HG02759 (cell line): ENCODE results near the gene SETBP1.

ENCODE experiments used
- ATAC-seq: cut with Tn5 transposase; IDR thresholded peaks from one replicate; pipeline ENCODE4 v1.9.1; 2021; ENCODE audit warnings: mild to moderate bottlenecking, moderate library complexity; ENCODE audit not compliant: unreplicated experiment

SETBP1 gene

DNA sequence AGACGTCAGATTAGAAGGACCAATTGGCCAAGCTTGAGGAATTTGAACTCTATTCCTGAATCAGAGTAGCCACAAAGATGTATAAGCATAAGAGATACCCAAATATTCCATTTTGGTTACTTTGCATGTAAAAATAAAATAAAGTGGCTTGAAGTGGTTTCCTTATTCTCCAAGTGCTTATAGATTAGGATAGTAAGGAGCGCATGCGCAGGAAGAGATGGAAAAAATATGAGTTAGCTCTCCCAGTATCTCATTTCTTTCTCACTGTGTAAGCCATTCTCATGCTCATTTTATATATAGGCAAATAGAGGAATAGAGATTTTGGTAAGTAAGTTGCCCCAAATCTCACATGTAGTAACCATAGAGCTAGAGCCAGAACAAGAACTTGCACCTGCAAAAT, 241.3 kb downstream of the SETBP1 start:
- no peak for ATAC-seq

GRCh38 chr18:44922968-44923367, 242.3 kb downstream of the SETBP1 start:
- ATAC-seq, result no peak

- no peak for ATAC-seq
Measured at GRCh38 chr18:44924785-44925499, 244.3 kb downstream of the SETBP1 start.

- no peak for ATAC-seq
Measured at GRCh38 chr18:44927127-44927849, 246.6 kb downstream of the SETBP1 start.

DNA sequence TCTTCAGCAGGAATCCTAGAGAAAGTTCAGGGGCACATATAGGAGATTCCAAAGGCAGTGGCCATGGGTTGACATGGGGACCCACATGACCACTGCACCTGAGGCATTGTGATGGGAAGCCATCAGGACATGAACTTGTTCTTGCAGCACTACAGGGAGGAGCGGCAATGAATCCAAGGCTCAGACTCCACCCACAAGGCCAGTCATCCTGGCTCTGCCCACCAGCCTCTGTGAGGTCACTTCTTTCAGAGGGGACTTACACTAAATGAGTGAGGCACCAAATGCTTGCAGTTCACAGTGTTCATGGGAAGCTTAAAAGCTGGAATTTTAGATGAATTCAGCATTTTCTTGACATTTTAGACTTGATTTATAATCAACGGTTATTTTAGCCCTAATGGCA, 254.2 kb downstream of the SETBP1 start:
- ATAC-seq, result no peak

GRCh38 chr18:44935455-44935854, 254.8 kb downstream of the SETBP1 start:
- ATAC-seq, result no peak

- ATAC-seq, result no peak
Measured at GRCh38 chr18:44936485-44936884, 255.8 kb downstream of the SETBP1 start.

GRCh38 chr18:44937960-44938719, 257.5 kb downstream of the SETBP1 start:
- ATAC-seq, result no peak

- ATAC-seq, result no peak
Measured at GRCh38 chr18:44938720-44939665, 258.3 kb downstream of the SETBP1 start.

GRCh38 chr18:44941516-44941915, 260.8 kb downstream of the SETBP1 start:
- no peak for ATAC-seq

- ATAC-seq, result no peak
Measured at GRCh38 chr18:44942073-44942472, 261.4 kb downstream of the SETBP1 start.

DNA sequence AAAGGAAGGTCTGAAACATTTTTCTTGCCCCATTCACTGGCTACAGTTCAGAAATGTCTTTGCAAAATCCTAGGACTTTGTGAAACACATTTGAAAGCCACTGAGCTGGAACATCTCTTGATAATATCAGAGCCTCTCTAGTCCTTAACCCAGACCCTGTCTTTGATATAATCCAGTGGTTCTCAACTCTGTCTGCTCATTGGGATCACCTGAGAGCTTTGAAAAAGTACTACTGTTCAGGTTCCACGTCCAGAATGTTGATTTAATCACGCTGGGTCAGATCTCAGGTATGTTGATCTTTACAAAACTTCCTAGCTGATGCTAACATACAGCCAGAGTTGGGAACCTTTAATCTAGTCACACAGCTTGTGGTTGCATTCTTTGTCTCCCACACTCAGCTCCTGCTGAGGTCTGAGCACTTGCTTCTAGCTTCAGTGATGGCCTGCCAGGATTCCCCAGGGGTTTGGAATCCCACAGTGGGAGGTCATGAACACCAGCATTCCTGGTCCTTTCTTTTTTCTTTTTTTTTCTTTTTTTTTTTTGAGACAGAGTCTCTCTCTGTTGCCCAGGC, 262.7 kb downstream of the SETBP1 start:
- ATAC-seq, result no peak

GRCh38 chr18:44944461-44944860, 263.8 kb downstream of the SETBP1 start:
- ATAC-seq, result no peak

- no peak for ATAC-seq
Measured at GRCh38 chr18:44945888-44946401, 265.3 kb downstream of the SETBP1 start.

GRCh38 chr18:44946529-44947113, 265.9 kb downstream of the SETBP1 start:
- ATAC-seq, result no peak

DNA sequence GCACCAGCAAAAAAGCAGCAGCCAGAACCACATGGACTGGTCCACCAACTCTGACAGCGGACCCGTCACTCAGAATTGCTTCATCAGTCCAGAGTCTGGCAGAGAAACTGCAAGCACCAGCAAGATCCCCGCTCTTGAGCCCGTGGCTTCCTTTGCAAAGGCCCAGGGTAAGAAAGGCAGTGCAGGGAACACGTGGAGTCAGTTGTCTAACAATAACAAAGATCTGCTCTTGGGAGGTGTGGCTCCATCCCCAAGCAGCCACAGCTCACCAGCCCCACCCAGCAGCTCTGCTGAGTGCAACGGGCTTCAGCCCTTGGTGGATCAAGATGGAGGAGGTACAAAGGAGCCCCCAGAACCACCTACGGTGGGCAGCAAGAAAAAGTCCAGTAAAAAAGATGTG, 269.3 kb downstream of the SETBP1 start:
- no peak for ATAC-seq

GRCh38 chr18:44950685-44951195, 270.1 kb downstream of the SETBP1 start:
- no peak for ATAC-seq

DNA sequence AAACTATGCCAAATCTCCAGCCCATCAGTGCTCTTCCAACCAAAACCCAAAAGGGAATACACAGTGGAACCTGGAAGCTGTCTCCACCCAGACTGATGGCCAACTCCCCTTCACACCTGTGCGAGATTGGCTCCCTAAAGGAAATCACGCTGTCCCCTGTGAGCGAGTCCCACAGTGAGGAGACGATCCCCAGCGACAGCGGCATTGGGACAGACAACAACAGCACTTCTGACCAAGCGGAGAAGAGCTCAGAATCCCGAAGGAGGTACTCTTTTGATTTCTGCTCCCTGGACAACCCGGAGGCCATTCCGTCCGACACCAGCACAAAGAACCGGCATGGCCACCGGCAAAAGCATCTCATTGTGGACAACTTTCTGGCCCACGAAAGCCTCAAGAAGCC, 271.1 kb downstream of the SETBP1 start:
- ATAC-seq, result no peak

GRCh38 chr18:44954257-44954656, 273.6 kb downstream of the SETBP1 start:
- ATAC-seq, result no peak

DNA sequence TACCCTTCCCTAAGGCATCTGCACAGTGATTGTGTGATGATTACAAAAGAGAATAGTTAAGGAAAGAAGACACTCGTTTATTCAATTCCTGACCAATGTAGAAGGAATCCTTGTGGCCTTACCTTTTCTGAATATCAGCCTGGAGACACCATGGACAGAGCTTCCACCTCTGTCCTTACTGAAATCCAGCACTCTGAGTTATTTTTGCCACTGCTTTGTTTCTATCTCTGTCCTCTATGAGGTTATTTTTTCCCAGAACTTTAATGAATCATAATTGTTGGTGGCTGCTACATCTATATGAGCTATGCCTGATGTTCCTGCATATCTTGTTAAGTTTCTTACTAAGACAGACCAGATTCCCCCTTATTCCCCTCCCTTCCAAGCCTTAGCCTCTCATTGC, 275.1 kb downstream of the SETBP1 start:
- ATAC-seq, result no peak
